Brain microvascular endothelial cell (primary cell): ENCODE data around the gene GOSR2.
"Not testable (repeated sequence)": the region's sequence is repeated elsewhere in the genome, so short reads cannot be mapped to it uniquely, and the experiment has no call there.

Experiments
- DNase-seq: peaks from one replicate; pipeline ENCODE4 v3.0.0-alpha.2; 2020
- H3K27ac ChIP-seq: fragments of 250-450 bp; sonication (Bioruptor Pico); 2 replicates; pipeline ENCODE4 v1.5.1; 2020; ENCODE audit warnings: mild to moderate bottlenecking, moderate library complexity
- H3K27me3 ChIP-seq: fragments of 250-450 bp; sonication (Bioruptor Pico); replicated peaks from 2 replicates; pipeline ENCODE4 v1.5.1; 2020; ENCODE audit warnings: mild to moderate bottlenecking
- H3K36me3 ChIP-seq: fragments of 250-450 bp; sonication (Bioruptor Pico); replicated peaks from 2 replicates; pipeline ENCODE4 v1.5.1; 2020; ENCODE audit warnings: mild to moderate bottlenecking
- H3K4me3 ChIP-seq: 2 replicates; pipeline ENCODE4 v1.5.1; 2011; ENCODE audit warnings: low read depth, mild to moderate bottlenecking, control low read depth, low read length, moderate library complexity
- in situ Hi-C: cut with HindIII; loops from 2 replicates; pipeline ENCODE4 v1.10.0; 2017; ENCODE audit warnings: low sequenced_read_pairs, low pct_ligation_motif_present
- TF ChIP-seq, protein P1 (sequence below): IDR thresholded peaks from 2 replicates; pipeline ENCODE4 v1.5.1; 2011; ENCODE audit warnings: low read depth, mild to moderate bottlenecking, moderate library complexity, low read length, control low read depth, inconsistent platforms; ENCODE audit errors: missing control alignments

The GOSR2 gene

DNA sequence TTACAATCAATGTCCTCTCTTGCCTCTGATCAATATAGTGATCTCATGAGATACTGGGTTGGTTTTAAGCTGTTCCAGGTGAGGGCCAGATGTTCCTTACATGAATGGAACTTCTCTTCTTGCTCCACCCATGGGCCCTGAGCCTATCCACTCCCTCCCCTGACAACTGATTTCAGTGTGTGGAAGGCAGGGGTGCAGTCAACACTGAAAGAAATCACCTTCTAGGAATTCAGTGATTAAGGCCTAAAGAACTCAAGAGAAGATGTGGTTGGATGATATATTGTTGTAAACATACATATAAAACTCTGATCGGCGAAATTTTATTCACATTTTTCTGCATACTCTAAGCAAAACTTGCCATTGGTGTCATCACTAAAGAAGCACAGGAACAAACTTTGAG, 6.7 kb upstream of the GOSR2 start:
- no peak for DNase-seq
- in situ Hi-C loops = no loop called here

DNA sequence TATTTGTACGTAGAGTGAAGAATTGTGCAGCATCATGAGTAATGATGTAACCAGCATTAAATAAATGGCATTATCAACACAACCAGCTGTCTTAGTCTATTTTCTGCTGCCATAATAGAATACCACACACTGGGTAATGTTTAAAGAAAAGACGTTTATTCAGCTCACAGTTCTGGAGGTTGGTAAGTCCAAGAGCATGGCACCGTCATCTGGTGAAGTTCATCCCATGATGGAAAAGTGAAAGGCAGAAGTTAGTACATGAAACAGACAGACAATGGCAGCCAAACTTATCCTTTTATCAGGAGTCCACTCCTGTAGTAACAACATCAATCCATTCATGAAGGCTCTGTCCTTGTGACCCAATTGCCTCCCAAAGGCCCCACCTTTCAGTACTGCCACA, 6.3 kb upstream of the GOSR2 start:
- H3K27me3 ChIP-seq = peaks cover 3% of the 10 kb centered on the region
- H3K27ac ChIP-seq = no peak overlapping the region
- no peaks in the 10 kb centered on the region for H3K36me3 ChIP-seq
- in situ Hi-C loops = no loop called here
- H3K4me3 ChIP-seq = no peak overlapping the region
- no peak for DNase-seq
- TF ChIP-seq, protein P1, sequence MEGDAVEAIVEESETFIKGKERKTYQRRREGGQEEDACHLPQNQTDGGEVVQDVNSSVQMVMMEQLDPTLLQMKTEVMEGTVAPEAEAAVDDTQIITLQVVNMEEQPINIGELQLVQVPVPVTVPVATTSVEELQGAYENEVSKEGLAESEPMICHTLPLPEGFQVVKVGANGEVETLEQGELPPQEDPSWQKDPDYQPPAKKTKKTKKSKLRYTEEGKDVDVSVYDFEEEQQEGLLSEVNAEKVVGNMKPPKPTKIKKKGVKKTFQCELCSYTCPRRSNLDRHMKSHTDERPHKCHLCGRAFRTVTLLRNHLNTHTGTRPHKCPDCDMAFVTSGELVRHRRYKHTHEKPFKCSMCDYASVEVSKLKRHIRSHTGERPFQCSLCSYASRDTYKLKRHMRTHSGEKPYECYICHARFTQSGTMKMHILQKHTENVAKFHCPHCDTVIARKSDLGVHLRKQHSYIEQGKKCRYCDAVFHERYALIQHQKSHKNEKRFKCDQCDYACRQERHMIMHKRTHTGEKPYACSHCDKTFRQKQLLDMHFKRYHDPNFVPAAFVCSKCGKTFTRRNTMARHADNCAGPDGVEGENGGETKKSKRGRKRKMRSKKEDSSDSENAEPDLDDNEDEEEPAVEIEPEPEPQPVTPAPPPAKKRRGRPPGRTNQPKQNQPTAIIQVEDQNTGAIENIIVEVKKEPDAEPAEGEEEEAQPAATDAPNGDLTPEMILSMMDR = no peak

More for the DNA sequence above, 6.7 kb upstream of the GOSR2 start:
- H3K36me3 ChIP-seq = no peaks in the 10 kb centered on the region
- no peak overlapping the region for H3K27ac ChIP-seq
- peaks cover 3% of the 10 kb centered on the region for H3K27me3 ChIP-seq
- H3K4me3 ChIP-seq = no peak overlapping the region
- TF ChIP-seq, protein P1 = no peak

DNA sequence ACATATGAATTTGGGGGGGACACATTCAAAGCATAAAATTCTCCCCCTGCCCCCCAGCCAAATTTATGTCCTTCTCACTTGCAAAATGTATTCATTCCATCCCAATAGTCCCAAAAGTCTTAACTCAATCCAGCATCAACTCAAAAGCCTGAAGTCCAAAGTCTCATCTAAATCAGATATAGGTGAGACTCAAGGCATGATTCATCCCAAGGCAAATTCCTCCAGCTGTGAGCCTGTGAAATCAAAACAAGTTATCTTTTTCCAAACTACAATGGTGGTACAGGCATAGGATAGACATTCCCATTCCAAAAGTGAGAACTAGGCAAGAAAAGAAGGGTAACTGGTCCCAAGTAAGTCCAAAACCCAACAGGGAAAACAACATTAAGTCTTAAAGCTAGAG, 5.9 kb upstream of the GOSR2 start:
- Histone ChIP-seq H3K27ac (no peak overlapping the region), H3K4me3 (no peak overlapping the region), H3K36me3 (no peaks in the 10 kb centered on the region), H3K27me3 (peaks cover 3% of the 10 kb centered on the region)
- in situ Hi-C loops = no loop called here
- TF ChIP-seq, protein P1 = no peak
- no peak for DNase-seq

DNA sequence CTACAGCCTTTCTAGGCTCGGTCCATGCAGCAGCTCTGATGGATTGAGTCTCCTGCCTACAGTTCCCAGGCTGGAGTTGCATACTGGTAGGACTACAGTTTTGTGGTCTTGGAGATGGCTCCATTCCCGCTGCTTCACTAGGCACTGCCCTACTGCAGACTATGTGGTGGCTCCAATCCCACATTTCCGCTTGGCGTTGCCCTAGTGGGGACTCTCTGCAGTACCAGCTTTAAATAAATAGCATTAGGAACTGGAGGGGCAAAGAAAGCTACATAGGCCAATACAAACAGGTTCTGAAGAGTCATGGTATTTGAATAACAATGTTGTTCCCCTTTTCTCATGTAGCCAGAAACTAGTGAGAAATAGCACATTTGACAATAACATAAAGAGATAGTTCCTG, 5.4 kb upstream of the GOSR2 start:
- TF ChIP-seq, protein P1 = no peak
- Histone ChIP-seq H3K4me3 (no peak overlapping the region), H3K27ac (no peak overlapping the region), H3K36me3 (no peaks in the 10 kb centered on the region), H3K27me3 (peaks cover 2% of the 10 kb centered on the region)
- in situ Hi-C loops = no loop called here
- no peak for DNase-seq

DNA sequence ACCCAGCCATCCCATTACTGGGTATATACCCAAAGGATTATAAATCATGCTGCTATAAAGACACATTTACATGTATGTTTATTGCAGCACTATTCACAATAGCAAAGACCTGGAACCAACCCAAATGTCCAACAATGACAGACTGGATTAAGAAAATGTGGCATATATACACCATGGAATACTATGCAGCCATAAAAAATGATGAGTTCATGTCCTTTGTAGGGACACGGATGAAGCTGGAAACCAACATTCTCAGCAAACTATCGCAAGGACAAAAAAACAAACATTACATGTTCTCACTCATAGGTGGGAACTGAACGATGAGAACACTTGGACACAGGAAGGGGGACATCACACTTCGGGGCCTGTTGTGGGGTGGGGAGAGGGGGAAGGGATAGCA, 998 bp upstream of the GOSR2 start:
- H3K4me3 ChIP-seq, H3K27ac ChIP-seq, H3K27me3 ChIP-seq, DNase-seq, H3K36me3 ChIP-seq, in situ Hi-C loops: not testable (repeated sequence)

DNA sequence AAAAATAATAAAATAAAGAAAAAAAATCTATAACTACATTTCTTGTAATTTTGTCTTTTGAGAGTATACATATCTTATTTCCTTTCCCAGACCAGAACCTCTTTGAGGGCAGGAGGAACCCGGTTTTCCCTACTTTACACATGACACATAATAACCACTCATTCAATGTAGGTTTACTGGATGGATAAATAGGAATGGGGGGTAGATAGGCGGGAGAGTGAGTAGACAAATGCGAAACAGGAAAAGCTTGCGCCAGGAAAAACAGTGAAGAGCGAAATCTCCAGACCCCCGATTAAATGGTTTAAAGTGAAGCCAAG, 515 bp upstream of the GOSR2 start:
- no peaks in the 10 kb centered on the region for H3K36me3 ChIP-seq
- H3K27ac ChIP-seq = peak overlapping the region; percentile 97
- no peaks in the 10 kb centered on the region for H3K27me3 ChIP-seq
- in situ Hi-C loops = no loop called here
- TF ChIP-seq, protein P1 = no peak
- DNase-seq = no peak
- H3K4me3 ChIP-seq = peak overlapping the region; percentile 99
